Common myeloid progenitor, CD34-positive (primary cell): ENCODE measurements around the gene COBLL1.

ENCODE experiments used
- CTCF ChIA-PET: fragments of 350-600 bp; sonication (Branson Sonifier 250); formaldehyde crosslinking; loops from one replicate; lab custom pipeline; 2021; ENCODE audit warnings: antibody characterized with exemption; lab: Charles Lee
- POLR2A ChIA-PET: fragments of 350-600 bp; sonication (Branson Sonifier 250); formaldehyde crosslinking; loops from one replicate; lab custom pipeline; 2021; ENCODE audit warnings: antibody characterized with exemption; lab: Charles Lee
- DNase-seq, 3 donors: peaks; one replicate each; pipeline versions ENCODE4 v3.0.0 to v3.0.0-alpha.2; 2013
- H3K27ac ChIP-seq, 2 experiments: 1 replicate in 1 of 2; 2 replicates in 1 of 2; pipeline ENCODE4 v1.7.0; 2013; ENCODE audit warnings: inconsistent platforms in 2 of 2, low read length in 2 of 2, mild to moderate bottlenecking in 2 of 2, low read depth in 1 of 2, moderate library complexity in 1 of 2; ENCODE audit not compliant: severe bottlenecking in 2 of 2, insufficient read depth in 1 of 2, poor library complexity in 1 of 2
- H3K27me3 ChIP-seq, 5 experiments: replicated peaks in 2 of 5; 1 replicate in 3 of 5; 2 replicates in 2 of 5; pipeline versions ENCODE4 v1.6.1 to v1.7.0; 2013; ENCODE audit warnings: low read length in 4 of 5, mild to moderate bottlenecking in 2 of 5, moderate library complexity in 2 of 5, inconsistent platforms in 1 of 5; ENCODE audit not compliant: insufficient read depth in 5 of 5, control insufficient read depth in 4 of 5
- H3K36me3 ChIP-seq, 4 experiments: 1 replicate in 2 of 4; 2 replicates in 2 of 4; pipeline versions ENCODE4 v1.6.1 to v1.7.0; 2013; ENCODE audit warnings: low read length in 3 of 4, control low read depth in 1 of 4, mild to moderate bottlenecking in 1 of 4; ENCODE audit not compliant: control insufficient read depth in 4 of 4, insufficient read depth in 4 of 4
- H3K4me1 ChIP-seq, 4 experiments: 1 replicate in 3 of 4; 2 replicates in 1 of 4; pipeline versions ENCODE4 v1.6.1 to v1.7.1; 2013; ENCODE audit warnings: low read length in 3 of 4, mild to moderate bottlenecking in 3 of 4, control low read depth in 1 of 4, inconsistent platforms in 1 of 4, moderate library complexity in 1 of 4; ENCODE audit not compliant: control insufficient read depth in 4 of 4, insufficient read depth in 4 of 4; ENCODE audit errors: control extremely low read depth in 1 of 4
- H3K4me3 ChIP-seq, 7 experiments: 1 replicate in 4 of 7; 2 replicates in 3 of 7; pipeline versions ENCODE4 v1.5.1 to v1.7.0; 2013; ENCODE audit warnings: mild to moderate bottlenecking in 7 of 7, low read length in 6 of 7, moderate library complexity in 6 of 7, inconsistent platforms in 2 of 7, low read depth in 2 of 7, control low read depth in 1 of 7; ENCODE audit not compliant: insufficient read depth in 4 of 7, control insufficient read depth in 1 of 7; ENCODE audit errors: extremely low read depth in 1 of 7
- H3K9me3 ChIP-seq, 5 experiments: 1 replicate in 4 of 5; 2 replicates in 1 of 5; pipeline versions ENCODE4 v1.6.1 to v1.7.1; 2013; ENCODE audit warnings: low read length in 4 of 5, mild to moderate bottlenecking in 2 of 5, inconsistent platforms in 1 of 5, low read depth in 1 of 5, moderate library complexity in 1 of 5; ENCODE audit not compliant: control insufficient read depth in 4 of 5, insufficient read depth in 2 of 5; ENCODE audit errors: control extremely low read depth in 1 of 5
- WGBS: methylation state at CpG from one replicate; pipeline ENCODE4 v1.1.5; 2013; ENCODE audit not compliant: insufficient coverage; 5-methylcytosine and 5-hydroxymethylcytosine counted together

Gene COBLL1

DNA sequence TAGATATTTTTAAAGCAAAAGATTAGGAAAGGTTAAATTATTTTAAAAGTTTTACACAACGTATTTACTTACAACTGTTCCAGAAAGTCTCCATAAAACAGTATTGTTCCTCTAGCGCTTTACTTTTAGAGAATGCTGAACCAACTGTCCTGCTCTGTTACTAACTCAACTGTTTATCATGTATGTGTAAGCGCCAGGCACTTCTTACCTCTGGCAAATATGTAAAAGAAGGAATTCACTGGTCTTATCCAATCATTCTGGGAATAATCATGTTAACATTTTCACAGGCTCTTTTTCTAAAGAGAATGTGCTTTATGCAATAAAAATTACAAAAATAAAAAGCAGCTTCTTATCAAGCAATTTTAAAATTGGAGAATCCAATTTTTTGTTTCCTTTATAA is 68.0 kb downstream of the COBLL1 start:
- WGBS, result 83% methylated on average over 1 of the region's 3 CpGs
- Histone ChIP-seq H3K27ac (no peak overlapping the region), H3K27me3 (no peaks in the 10 kb centered on the region), H3K9me3 (no peaks in the 10 kb centered on the region), H3K4me3 (no peak overlapping the region), H3K4me1 (no peaks in the 10 kb centered on the region), H3K36me3 (no peaks in the 10 kb centered on the region)
- ChIA-PET POLR2A (no interaction called here), CTCF (interaction anchor here (1.4 kb wide), 1 partner anchor 17 kb away, joined by 3 read pairs; no protein-coding TSS in a partner anchor)
- DNase-seq, result no peak

DNA sequence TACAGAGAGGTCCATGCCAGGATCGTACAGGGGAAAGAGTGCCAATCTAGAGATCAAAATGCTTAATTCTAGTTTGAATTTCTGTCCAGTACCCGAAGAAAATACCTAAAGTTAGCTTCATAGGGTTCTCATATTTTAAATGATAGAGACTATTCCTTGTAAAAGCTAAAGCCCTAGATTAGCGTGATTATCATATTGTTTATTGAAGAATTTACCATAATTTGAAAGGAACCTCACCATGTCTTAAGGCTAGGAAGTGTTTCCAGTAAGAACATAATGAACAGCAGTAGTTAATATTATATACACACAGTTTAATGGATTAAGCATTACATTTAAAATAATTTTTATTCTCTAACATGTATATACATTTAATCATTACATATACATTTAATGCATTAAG is 68.5 kb downstream of the COBLL1 start:
- no peak overlapping the region for H3K27ac ChIP-seq
- 100% methylated on average over 1 of the region's 3 CpGs for WGBS
- no peaks in the 10 kb centered on the region for H3K4me1 ChIP-seq
- no peaks in the 10 kb centered on the region for H3K27me3 ChIP-seq
- H3K4me3 ChIP-seq, result no peak overlapping the region
- DNase-seq, result no peak
- no peaks in the 10 kb centered on the region for H3K9me3 ChIP-seq
- no peaks in the 10 kb centered on the region for H3K36me3 ChIP-seq
- POLR2A ChIA-PET, result no interaction called here
- CTCF ChIA-PET, result interaction anchor here (1.4 kb wide), 1 partner anchor 17 kb away, joined by 3 read pairs; no protein-coding TSS in a partner anchor

DNA sequence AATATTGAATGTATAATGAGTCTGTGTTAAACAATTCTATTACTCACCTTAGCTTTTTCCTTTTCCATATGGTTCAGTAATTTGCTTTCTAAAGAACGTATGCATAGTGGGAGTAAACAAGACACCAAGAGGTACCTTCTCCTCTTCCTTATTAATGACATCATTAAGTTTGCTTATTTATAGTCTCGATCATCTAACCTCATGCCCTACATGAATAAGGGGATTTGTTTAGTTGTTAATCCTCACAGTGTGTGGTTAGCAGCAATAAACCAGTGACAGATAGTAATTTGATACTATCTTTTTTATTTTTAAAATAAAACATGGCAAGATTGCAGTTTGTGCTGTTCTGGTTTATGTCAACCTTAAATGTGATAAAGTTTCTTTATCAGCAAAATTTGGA is 69.7 kb downstream of the COBLL1 start:
- Histone ChIP-seq H3K9me3 (no peaks in the 10 kb centered on the region), H3K4me1 (no peaks in the 10 kb centered on the region), H3K4me3 (no peak overlapping the region), H3K27me3 (no peaks in the 10 kb centered on the region), H3K36me3 (no peaks in the 10 kb centered on the region), H3K27ac (no peak overlapping the region)
- no CpG with 5 or more reads among the region's 2 CpGs for WGBS
- POLR2A ChIA-PET, result no interaction called here
- CTCF ChIA-PET, result interaction anchor here (1.1 kb wide), 1 partner anchor 70 kb away, joined by 4 read pairs; no protein-coding TSS in a partner anchor
- no peak for DNase-seq

DNA sequence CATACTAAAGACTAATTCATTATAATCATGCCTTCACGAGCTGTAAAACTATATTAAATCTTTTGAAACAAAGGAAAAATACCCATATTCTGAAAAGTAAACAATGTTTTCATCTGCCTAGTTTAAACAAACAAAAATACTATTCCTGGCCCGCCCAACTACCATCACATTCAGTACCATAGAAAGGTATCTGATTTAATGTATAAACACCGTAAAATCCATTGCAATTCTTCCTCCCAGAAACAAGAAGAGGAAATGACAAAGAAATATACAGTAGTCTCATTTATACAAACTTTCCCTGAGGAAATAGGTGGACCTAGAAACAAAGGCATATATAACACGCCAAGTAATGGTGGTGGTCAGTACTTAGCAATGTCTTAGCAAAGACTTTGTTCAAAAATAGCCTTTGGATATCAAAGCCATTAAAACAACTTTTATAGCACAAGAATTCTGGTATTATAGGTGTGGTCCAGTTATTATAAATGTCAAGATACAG is 71.2 kb downstream of the COBLL1 start:
- H3K27ac ChIP-seq, result no peak overlapping the region
- H3K27me3 ChIP-seq, result no peaks in the 10 kb centered on the region
- ChIA-PET CTCF (no interaction called here), POLR2A (no interaction called here)
- H3K36me3 ChIP-seq, result no peaks in the 10 kb centered on the region
- WGBS, result 100% methylated on average over 1 of the region's 4 CpGs
- DNase-seq, result no peak
- H3K4me1 ChIP-seq, result no peaks in the 10 kb centered on the region
- H3K4me3 ChIP-seq, result no peak overlapping the region
- H3K9me3 ChIP-seq, result no peaks in the 10 kb centered on the region

DNA sequence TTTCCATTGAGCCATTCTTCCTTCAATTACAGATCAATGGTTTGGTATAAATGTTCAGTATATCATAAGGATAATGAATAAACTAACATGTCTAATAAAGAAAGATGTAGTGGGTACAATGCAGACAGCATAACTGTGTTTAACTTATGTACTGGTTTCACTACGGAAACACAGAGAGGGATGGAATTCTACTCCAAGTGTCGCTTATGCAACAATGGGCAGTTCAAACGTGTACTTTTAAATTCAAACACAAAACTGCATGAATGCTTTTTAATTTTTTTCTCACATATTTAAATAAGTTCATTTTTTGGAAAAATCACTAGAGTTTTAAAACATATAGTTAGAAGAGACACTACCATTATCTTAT is 74.7 kb downstream of the COBLL1 start:
- H3K36me3 ChIP-seq, result no peaks in the 10 kb centered on the region
- no peak for DNase-seq
- no peak overlapping the region for H3K4me3 ChIP-seq
- H3K4me1 ChIP-seq, result no peaks in the 10 kb centered on the region
- no peak overlapping the region for H3K27ac ChIP-seq
- WGBS, result 100% methylated on average over 1 of the region's 3 CpGs
- ChIA-PET POLR2A (no interaction called here), CTCF (no interaction called here)
- no peaks in the 10 kb centered on the region for H3K27me3 ChIP-seq
- no peaks in the 10 kb centered on the region for H3K9me3 ChIP-seq

GRCh38 chr2:164766216-164766953 is 75.2 kb downstream of the COBLL1 start:
- 100% methylated on average over 3 of the region's 4 CpGs for WGBS
- DNase-seq, result no peak
- H3K27me3 ChIP-seq, result no peaks in the 10 kb centered on the region
- H3K9me3 ChIP-seq, result no peaks in the 10 kb centered on the region
- CTCF ChIA-PET, result no interaction called here
- POLR2A ChIA-PET, result no interaction called here
- no peaks in the 10 kb centered on the region for H3K36me3 ChIP-seq
- no peak overlapping the region for H3K4me3 ChIP-seq
- H3K4me1 ChIP-seq, result no peaks in the 10 kb centered on the region
- no peak overlapping the region for H3K27ac ChIP-seq

- Histone ChIP-seq H3K36me3 (no peaks in the 10 kb centered on the region), H3K4me1 (no peaks in the 10 kb centered on the region), H3K9me3 (no peaks in the 10 kb centered on the region), H3K27me3 (no peaks in the 10 kb centered on the region), H3K27ac (no peak overlapping the region), H3K4me3 (no peak overlapping the region)
- CTCF ChIA-PET, result no interaction called here
- WGBS, result 100% methylated on average over 2 of the region's 3 CpGs
- no peak for DNase-seq
- POLR2A ChIA-PET, result no interaction called here
Measured at GRCh38 chr2:164764996-164765395, 76.6 kb downstream of the COBLL1 start.
